ENCODE results near the gene AOC3. TPM values are rescaled to one million over a fixed set of nuclear protein-coding genes. Genes with fewer than 3 reads are reported as not detected.
A peak's percentile ranks its signal among the peaks of the same experiment; 100 is the strongest.

The AOC3 gene
- total and polyA plus RNA-seq, 2 of the 13 experiments (the other 11 are each of a cell fraction or from before 2014, with no cell fraction given): 8.7 to 51.7 TPM

- Histone ChIP-seq H3K36me3 (replicated peaks in 1 of 2; ENCODE audit: control insufficient read depth in 1 of 2, insufficient read depth in 2 of 2, low read length in 2 of 2) (no peaks in the 10 kb centered on the region; a peak in 1 of 5 replicates), H3K9me3 (ENCODE audit: low read length) (no peaks in the 10 kb centered on the region), H3K4me2 (ENCODE audit: low read depth, low read length) (peak within 1 kb of the TSS; percentile 72), H3K27ac (ENCODE audit: extremely low read length, insufficient read depth, low read length) (peak within 1 kb of the TSS; percentile 72), H3K79me2 (ENCODE audit: insufficient read depth, low read length) (peaks cover 12% of the 10 kb centered on the region), H3K4me1 (ENCODE audit: insufficient read depth, low read length) (peaks cover 86% of the 10 kb centered on the region), H3K27me3 (ENCODE audit: control insufficient read depth in 1 of 2, insufficient read depth in 2 of 2, low read length in 2 of 2) (no peaks in the 10 kb centered on the region), H3K9ac (ENCODE audit: insufficient read depth, low read depth, low read length) (peak within 1 kb of the TSS; percentile 69), H2AFZ (ENCODE audit: low read length) (no peak within 1 kb of the TSS), H3K4me3 (replicated peaks in 1 of 3; ENCODE audit: insufficient read depth in 1 of 3, low read depth in 2 of 3, low read length in 3 of 3) (peak within 1 kb of the TSS; percentile 22 to 59 (median 47)), H4K20me1 (ENCODE audit: insufficient read depth, low read length) (peaks cover 3% of the 10 kb centered on the region; the same call in 1 of the 2 replicates)
- WGBS (ENCODE audit: low lambda C conversion rate): 31% methylated on average over 12 of the region's 12 CpGs
- ChIA-PET POLR2A (interaction anchor here (1.4 to 2.2 kb wide), 5 partner anchors 14 to 98 kb away, joined by 3 to 7 read pairs (median 5); partner anchors contain the start of genes BECN1 and RPL27), CTCF (ENCODE audit: low intra/inter-chr PET ratio, low total read pairs) (no interaction called here)
- FAIRE-seq (peak; percentile 44), DNase-seq (ENCODE audit: low spot score) (peak; percentile 71), ATAC-seq (peak; percentile 86)
- in situ Hi-C loops (cut with HindIII; ENCODE audit: extremely low pct_ligation_motif_present, low pct_unique_long_range_greater_than_20kb): loop anchor here (10.0 kb wide), 1 partner anchor 64 kb away; the partner anchor contains the start of gene AARSD1
- intact Hi-C loops (cut with micrococcal nuclease; ENCODE audit: unreplicated experiment): no loop called here
- BruUV-seq (replicated peaks): TSS peak; percentile 92
- TF ChIP-seq ZNF552 (CRISPR knock-in tag; IDR thresholded peaks at IDR 0.05; ENCODE audit: borderline replicate concordance) (no peak), SUZ12 (IDR thresholded peaks at IDR 0.05; ENCODE audit: low read depth, low read length) (no peak), ZNF883 (CRISPR knock-in tag; IDR thresholded peaks at IDR 0.05; ENCODE audit: not compliant biosample characterization) (peak; percentile 18), PBX3 (CRISPR knock-in tag; IDR thresholded peaks at IDR 0.05; ENCODE audit: borderline replicate concordance) (no peak), ZNF577 (CRISPR knock-in tag; IDR thresholded peaks at IDR 0.05; ENCODE audit: borderline replicate concordance, low read depth) (no peak), HBP1 (CRISPR knock-in tag; IDR thresholded peaks at IDR 0.05; ENCODE audit: low read depth) (peak; percentile 61), ATF1 (CRISPR knock-in tag; IDR thresholded peaks at IDR 0.05) (peak; percentile 71), ZC3H4 (CRISPR knock-in tag; IDR thresholded peaks at IDR 0.05; ENCODE audit: borderline replicate concordance) (no peak), KLF6 (CRISPR knock-in tag; IDR thresholded peaks at IDR 0.05) (peak; percentile 23; the same call in 1 of the 2 replicates), NCOA1 (CRISPR knock-in tag; IDR thresholded peaks at IDR 0.05) (peak; percentile 50; the same call in 1 of the 2 replicates), HDAC2 (CRISPR knock-in tag; IDR thresholded peaks at IDR 0.05) (peak; percentile 73; the same call in 1 of the 2 replicates), GABPA (IDR thresholded peaks at IDR 0.05; ENCODE audit: low read depth, low read length) (no peak), GABPA (CRISPR knock-in tag; IDR thresholded peaks at IDR 0.05; ENCODE audit: low read depth) (peak; percentile 59), NFE2L1 (CRISPR knock-in tag; IDR thresholded peaks at IDR 0.05; ENCODE audit: borderline replicate concordance) (no peak), BRD4 (CRISPR knock-in tag; IDR thresholded peaks at IDR 0.05) (no peak), ZNF512 (CRISPR knock-in tag; IDR thresholded peaks at IDR 0.05) (no peak), KAT2B (IDR thresholded peaks at IDR 0.05; ENCODE audit: borderline replicate concordance, low read depth, low read length) (peak; percentile 44; the same call in 1 of the 2 replicates), CCDC6 (CRISPR knock-in tag; IDR thresholded peaks at IDR 0.05) (0 out of 2 replicates have a peak, but pooled peaks have one; percentile 34), PLRG1 (conservative IDR thresholded peaks at IDR 0.05) (no peak)
Measured at GRCh38 chr17:42900460-42901331, 49.7 kb downstream of the AOC3 start, which contains the start of gene G6PC1. Gene G6PC1, plus strand, starts transcription at chr17:42900799. Its CDS starts 78 bp downstream, at chr17:42900877.

All from HepG2 (cell line).